Endothelial cell of umbilical vein (primary cell): Measurements from ENCODE around the gene LHFPL2. TPM values are rescaled to one million over a fixed set of nuclear protein-coding genes. Genes with fewer than 3 reads are reported as not detected.

Source experiments
- BruUV-seq: library from RNA; stranded (reverse); fragments of 400-500 nt; replicated peaks from 2 replicates; lab custom pipeline; 2021; lab: Mats Ljungman, UMichigan
- CTCF ChIA-PET: fragments of 300-600, 350-600 bp; sonication (Branson Sonifier 250); formaldehyde crosslinking; loops from one replicate; lab custom pipeline; 2021; ENCODE audit warnings: antibody characterized with exemption, inconsistent platforms; lab: Charles Lee
- POLR2A ChIA-PET: fragments of 300-600, 350-600 bp; sonication (Branson Sonifier 250); formaldehyde crosslinking; loops from one replicate; lab custom pipeline; 2021; ENCODE audit warnings: antibody characterized with exemption, inconsistent platforms; lab: Charles Lee
- DNase-seq: peaks from one replicate; pipeline ENCODE4 v3.0.0-alpha.2; 2011; ENCODE audit warnings: low read depth, low spot score
- FAIRE-seq: peaks from 2 replicates; lab custom pipeline; 2011; peaks lifted over from hg19 to GRCh38; lab: Jason Lieb, UNC
- H2AFZ ChIP-seq: 2 replicates; pipeline ENCODE4 v1.6.0; 2012; ENCODE audit warnings: low read depth, low read length, control low read depth, inconsistent platforms
- H3K27ac ChIP-seq: 2 replicates; pipeline ENCODE4 v1.5.1; 2011; ENCODE audit warnings: low read depth, mild to moderate bottlenecking, control low read depth, low read length, moderate library complexity; ENCODE audit not compliant: insufficient read depth
- H3K27me3 ChIP-seq, 2 experiments: 2 replicates each; pipeline versions ENCODE4 v1.6.0 to v1.6.1; 2011; ENCODE audit warnings: low read length in 2 of 2, mixed read lengths in 1 of 2; ENCODE audit not compliant: control insufficient read depth in 2 of 2, insufficient read depth in 2 of 2
- H3K36me3 ChIP-seq, 2 experiments: 2 replicates in 1 of 2; 3 replicates in 1 of 2; pipeline ENCODE4 v1.5.1; 2011; ENCODE audit warnings: low read length in 2 of 2, mild to moderate bottlenecking in 1 of 2, moderate library complexity in 1 of 2; ENCODE audit not compliant: control insufficient read depth in 2 of 2, insufficient read depth in 2 of 2; ENCODE audit errors: extremely low read depth in 1 of 2
- H3K4me1 ChIP-seq: 3 replicates; pipeline ENCODE4 v1.5.1; 2011; ENCODE audit warnings: mild to moderate bottlenecking, low read length; ENCODE audit not compliant: control insufficient read depth, insufficient read depth; ENCODE audit errors: extremely low read depth
- H3K4me2 ChIP-seq: 2 replicates; pipeline ENCODE4 v1.6.1; 2011; ENCODE audit warnings: low read length, control low read depth, mixed read lengths; ENCODE audit not compliant: insufficient read depth
- H3K4me3 ChIP-seq, 3 experiments: fragments of 200-600 bp in 1 of 3; sonication (generic), shearing (Covaris generic) in 1 of 3; replicated peaks in 1 of 3; 2 replicates each; pipeline ENCODE4 v1.5.1; 2011 to 2016; ENCODE audit warnings: control low read depth in 3 of 3, low read length in 3 of 3, mild to moderate bottlenecking in 2 of 3, inconsistent platforms in 1 of 3, low read depth in 1 of 3, moderate library complexity in 1 of 3; ENCODE audit not compliant: insufficient read depth in 1 of 3
- H3K79me2 ChIP-seq: 2 replicates; pipeline ENCODE4 v1.6.0; 2012; ENCODE audit warnings: low read length, inconsistent platforms; ENCODE audit not compliant: control insufficient read depth, insufficient read depth
- H3K9ac ChIP-seq: replicated peaks from 2 replicates; pipeline ENCODE3; 2011; ENCODE audit warnings: low read length, control low read depth; ENCODE audit not compliant: insufficient read depth; ENCODE audit errors: extremely low read depth
- H3K9me1 ChIP-seq: replicated peaks from 3 replicates; pipeline ENCODE4 v1.6.0; 2011; ENCODE audit warnings: mild to moderate bottlenecking, low read length; ENCODE audit not compliant: control insufficient read depth, insufficient read depth; ENCODE audit errors: extremely low read depth
- H3K9me3 ChIP-seq: replicated peaks from 2 replicates; pipeline ENCODE4 v1.5.1; 2012; ENCODE audit warnings: low read length, inconsistent platforms; ENCODE audit not compliant: control insufficient read depth, insufficient read depth
- H4K20me1 ChIP-seq: replicated peaks from 2 replicates; pipeline ENCODE3; 2011; ENCODE audit warnings: mild to moderate bottlenecking, low read length; ENCODE audit not compliant: control insufficient read depth, insufficient read depth; ENCODE audit errors: extremely low read depth
- EZH2 ChIP-seq: IDR thresholded peaks from 2 replicates; pipeline ENCODE4 v1.6.1; 2012; ENCODE audit warnings: borderline replicate concordance, low read depth, mild to moderate bottlenecking, moderate library complexity, low read length, inconsistent platforms; ENCODE audit not compliant: severe bottlenecking
- FOS ChIP-seq: IDR thresholded peaks from 2 replicates; pipeline ENCODE4 v1.6.1; 2011; ENCODE audit warnings: mild to moderate bottlenecking, low read length, moderate library complexity, borderline replicate concordance; ENCODE audit not compliant: insufficient read depth
- GATA2 ChIP-seq: IDR thresholded peaks from 2 replicates; pipeline ENCODE4 v1.7.0; 2011; ENCODE audit warnings: low read depth, mild to moderate bottlenecking, moderate library complexity, mixed read lengths, low read length; ENCODE audit not compliant: insufficient read length, insufficient read depth
- JUN ChIP-seq: IDR thresholded peaks from 2 replicates; pipeline ENCODE4 v1.6.1; 2011; ENCODE audit warnings: borderline replicate concordance, low read depth; ENCODE audit not compliant: insufficient read length, insufficient read depth
- MYC ChIP-seq: IDR thresholded peaks from one replicate; pipeline ENCODE4 v1.6.1; 2011; ENCODE audit warnings: mild to moderate bottlenecking, low read depth, low read length
- POLR2A ChIP-seq: IDR thresholded peaks from 2 replicates; pipeline ENCODE4 v1.6.1; 2012; ENCODE audit warnings: low read depth, mild to moderate bottlenecking, control low read depth, low read length
- POLR2AphosphoS5 ChIP-seq: IDR thresholded peaks from 2 replicates; pipeline ENCODE4 v1.6.1; 2012; ENCODE audit warnings: low read depth, mild to moderate bottlenecking, control low read depth, low read length, moderate library complexity; ENCODE audit not compliant: insufficient read depth
- dilution Hi-C: fragments of 300-500 bp; cut with MboI; formaldehyde crosslinking; loops from one replicate; pipeline ENCODE4 v1.15.0; 2019; ENCODE audit warnings: low sequenced_read_pairs; ENCODE audit not compliant: extremely low pct_ligation_motif_present
- intact Hi-C: fragments of 100-400 bp; cut with micrococcal nuclease; formaldehyde crosslinking; loops from one replicate; pipeline ENCODE4 v1.10.0; 2022
- polyA plus RNA-seq, 4 experiments: library from polyadenylated mRNA; depleted of rRNA in 3 of 4; stranded (reverse) in 3 of 4; unstranded in 1 of 4; fragments of >200 nt; gene quantifications; 2 replicates each; pipeline versions ENCODE4 v1.2.1 to v1.2.3, GENCODE V29; 2011 to 2012; ENCODE audit warnings: missing spikeins in 1 of 4
- total RNA-seq: library from RNA; stranded (reverse); gene quantifications from 2 replicates; pipeline ENCODE4 v1.2.3, GENCODE V29; 2021
- TF ChIP-seq, protein P1 (sequence below): IDR thresholded peaks from 2 replicates; pipeline ENCODE4 v1.6.1; 2011; ENCODE audit not compliant: insufficient read depth, insufficient read length
- TF ChIP-seq, protein P2 (sequence below), 2 donors: IDR thresholded peaks; 1 replicate in 1 of 2; 2 replicates in 1 of 2; pipeline ENCODE4 v1.5.1; 2011; ENCODE audit warnings: low read length in 2 of 2, mild to moderate bottlenecking in 2 of 2, moderate library complexity in 2 of 2, control low read depth in 1 of 2, inconsistent platforms in 1 of 2, low read depth in 1 of 2; ENCODE audit not compliant: insufficient read depth in 1 of 2; ENCODE audit errors: extremely low read depth in 1 of 2

LHFPL2 gene
- total and polyA plus RNA-seq, 2 donors (not counting 3 experiments of a cell fraction or from before 2014, with no cell fraction given) = 9.6 to 36.3 TPM

- no peak overlapping the region for H3K27ac ChIP-seq
- dilution Hi-C loops = no loop called here
- H4K20me1 ChIP-seq = no peaks in the 10 kb centered on the region
- no peak overlapping the region for H3K9ac ChIP-seq
- peaks cover 6% of the 10 kb centered on the region for H3K4me1 ChIP-seq
- BruUV-seq = no TSS peak
- POLR2A ChIA-PET = no interaction called here
- TF ChIP-seq POLR2AphosphoS5 = no peak
- TF ChIP-seq, protein P1, sequence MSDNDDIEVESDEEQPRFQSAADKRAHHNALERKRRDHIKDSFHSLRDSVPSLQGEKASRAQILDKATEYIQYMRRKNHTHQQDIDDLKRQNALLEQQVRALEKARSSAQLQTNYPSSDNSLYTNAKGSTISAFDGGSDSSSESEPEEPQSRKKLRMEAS = no peak
- no peak overlapping the region for H3K4me2 ChIP-seq
- peaks cover 0 to 2% of the 10 kb centered on the region in 2 experiments for H3K27me3 ChIP-seq
- no peaks in the 10 kb centered on the region for H3K9me3 ChIP-seq
- H2AFZ ChIP-seq = no peak overlapping the region
- DNase-seq (no peak), FAIRE-seq (no peak)
- H3K9me1 ChIP-seq = no peaks in the 10 kb centered on the region
- CTCF ChIA-PET = interaction anchor here (0.5 to 0.9 kb wide), 2 partner anchors 8 to 805 kb away, joined by 3 to 4 read pairs; no protein-coding TSS in a partner anchor
- H3K36me3 ChIP-seq = no peaks in the 10 kb centered on the region
- no peaks in the 10 kb centered on the region for H3K79me2 ChIP-seq
- intact Hi-C loops = no loop called here
- no peak overlapping the region for H3K4me3 ChIP-seq
Observed at GRCh38 chr5:78662323-78662722, 13.8 kb upstream of the LHFPL2 start.

DNA sequence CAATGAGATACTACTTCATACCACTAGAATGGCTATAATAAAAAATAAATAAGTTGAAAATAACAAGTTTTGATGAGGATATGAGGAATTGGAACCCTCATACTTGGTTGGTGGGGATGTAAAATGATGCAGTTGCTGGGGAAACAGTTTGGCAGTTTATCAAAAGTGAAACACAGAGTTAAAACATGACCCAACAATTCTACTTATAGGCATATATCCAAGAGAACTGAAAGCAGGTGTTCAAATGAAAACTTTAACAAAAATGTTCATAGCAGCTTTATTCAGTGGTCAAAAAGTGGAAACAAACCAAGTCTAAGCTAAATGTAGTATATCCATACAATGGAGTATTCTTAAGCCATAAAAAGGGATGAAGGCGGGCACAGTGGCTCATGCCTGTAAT is 13.1 kb upstream of the LHFPL2 start:
- no peak overlapping the region for H3K27ac ChIP-seq

More for the DNA sequence above, 13.1 kb upstream of the LHFPL2 start:
- H3K9ac ChIP-seq = no peak overlapping the region
- H3K9me1 ChIP-seq = no peaks in the 10 kb centered on the region
- peaks cover 0 to 2% of the 10 kb centered on the region in 2 experiments for H3K27me3 ChIP-seq
- no peak overlapping the region for H3K4me3 ChIP-seq
- H3K4me2 ChIP-seq = no peak overlapping the region
- H3K79me2 ChIP-seq = no peaks in the 10 kb centered on the region
- H3K9me3 ChIP-seq = no peaks in the 10 kb centered on the region
- TF ChIP-seq POLR2AphosphoS5 = no peak
- TF ChIP-seq, protein P1 = no peak
- TF ChIP-seq GATA2 = no peak
- TF ChIP-seq EZH2 = no peak
- TF ChIP-seq FOS = no peak
- no peak for TF ChIP-seq POLR2A
- TF ChIP-seq, protein P2, sequence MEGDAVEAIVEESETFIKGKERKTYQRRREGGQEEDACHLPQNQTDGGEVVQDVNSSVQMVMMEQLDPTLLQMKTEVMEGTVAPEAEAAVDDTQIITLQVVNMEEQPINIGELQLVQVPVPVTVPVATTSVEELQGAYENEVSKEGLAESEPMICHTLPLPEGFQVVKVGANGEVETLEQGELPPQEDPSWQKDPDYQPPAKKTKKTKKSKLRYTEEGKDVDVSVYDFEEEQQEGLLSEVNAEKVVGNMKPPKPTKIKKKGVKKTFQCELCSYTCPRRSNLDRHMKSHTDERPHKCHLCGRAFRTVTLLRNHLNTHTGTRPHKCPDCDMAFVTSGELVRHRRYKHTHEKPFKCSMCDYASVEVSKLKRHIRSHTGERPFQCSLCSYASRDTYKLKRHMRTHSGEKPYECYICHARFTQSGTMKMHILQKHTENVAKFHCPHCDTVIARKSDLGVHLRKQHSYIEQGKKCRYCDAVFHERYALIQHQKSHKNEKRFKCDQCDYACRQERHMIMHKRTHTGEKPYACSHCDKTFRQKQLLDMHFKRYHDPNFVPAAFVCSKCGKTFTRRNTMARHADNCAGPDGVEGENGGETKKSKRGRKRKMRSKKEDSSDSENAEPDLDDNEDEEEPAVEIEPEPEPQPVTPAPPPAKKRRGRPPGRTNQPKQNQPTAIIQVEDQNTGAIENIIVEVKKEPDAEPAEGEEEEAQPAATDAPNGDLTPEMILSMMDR (IDR thresholded peaks at IDR 0.05; ENCODE audit: extremely low read depth in 1 of 2, insufficient read depth in 1 of 2, low read depth in 1 of 2, low read length in 2 of 2) = no peak
- TF ChIP-seq MYC = no peak
- TF ChIP-seq JUN = no peak
- dilution Hi-C loops (no loop called here), intact Hi-C loops (no loop called here)
- no peaks in the 10 kb centered on the region for H3K36me3 ChIP-seq
- no peak for FAIRE-seq
- no peak for DNase-seq
- H4K20me1 ChIP-seq = no peaks in the 10 kb centered on the region
- BruUV-seq = no TSS peak
- H2AFZ ChIP-seq = no peak overlapping the region
- ChIA-PET CTCF (interaction anchor here (0.6 to 0.9 kb wide), 2 partner anchors 9 to 52 kb away, joined by 3 read pairs; no protein-coding TSS in a partner anchor), POLR2A (no interaction called here)
- peaks cover 6% of the 10 kb centered on the region for H3K4me1 ChIP-seq
